HG03108 (cell line): ENCODE data around the gene LRTM1.

Experiments
- ATAC-seq: cut with Tn5 transposase; IDR thresholded peaks from one replicate; pipeline ENCODE4 v1.9.1; 2021; ENCODE audit warnings: moderate library complexity; ENCODE audit not compliant: unreplicated experiment

LRTM1 gene

GRCh38 chr3:54928046-54928770 is at the start of gene LRTM1:
LRTM1 (minus strand) TSS chr3:54928059; CDS start chr3:54927911, 148 bp downstream.
- no peak for ATAC-seq

GRCh38 chr3:54977439-54977838 is 49.6 kb upstream of the LRTM1 start:
- no peak for ATAC-seq

GRCh38 chr3:54970895-54971294 is 43.0 kb upstream of the LRTM1 start:
- no peak for ATAC-seq

- no peak for ATAC-seq
Observed at GRCh38 chr3:54969652-54970051, 41.8 kb upstream of the LRTM1 start.

GRCh38 chr3:54968546-54969172 is 40.8 kb upstream of the LRTM1 start:
- ATAC-seq = no peak

GRCh38 chr3:54967731-54968161 is 39.9 kb upstream of the LRTM1 start:
- ATAC-seq = no peak

- ATAC-seq = no peak
Observed at GRCh38 chr3:54966979-54967378, 39.1 kb upstream of the LRTM1 start.

- ATAC-seq = no peak
Observed at GRCh38 chr3:54965746-54966145, 37.9 kb upstream of the LRTM1 start.

- ATAC-seq = no peak
Observed at GRCh38 chr3:54964081-54964480, 36.2 kb upstream of the LRTM1 start.

- no peak for ATAC-seq
Observed at GRCh38 chr3:54963641-54964040, 35.8 kb upstream of the LRTM1 start.

- no peak for ATAC-seq
Observed at GRCh38 chr3:54962200-54962599, 34.3 kb upstream of the LRTM1 start.

GRCh38 chr3:54960701-54961100 is 32.8 kb upstream of the LRTM1 start:
- no peak for ATAC-seq

- no peak for ATAC-seq
Observed at GRCh38 chr3:54960082-54960481, 32.2 kb upstream of the LRTM1 start.

GRCh38 chr3:54957711-54958110 is 29.9 kb upstream of the LRTM1 start:
- ATAC-seq = no peak

GRCh38 chr3:54955941-54956340 is 28.1 kb upstream of the LRTM1 start:
- no peak for ATAC-seq

- ATAC-seq = no peak
Observed at GRCh38 chr3:54955496-54955895, 27.6 kb upstream of the LRTM1 start.

- no peak for ATAC-seq
Observed at GRCh38 chr3:54954521-54954920, 26.7 kb upstream of the LRTM1 start.

- ATAC-seq = no peak
Observed at GRCh38 chr3:54954022-54954421, 26.2 kb upstream of the LRTM1 start.

- no peak for ATAC-seq
Observed at GRCh38 chr3:54951405-54951804, 23.5 kb upstream of the LRTM1 start.

GRCh38 chr3:54950391-54951003 is 22.6 kb upstream of the LRTM1 start:
- ATAC-seq = no peak

GRCh38 chr3:54949491-54950044 is 21.7 kb upstream of the LRTM1 start:
- no peak for ATAC-seq
